Activated CD4-positive, alpha-beta T cell treated with anti-CD3 and anti-CD28 coated beads, Interleukin-2, amount 50 U/mL, for 24 hours (primary cell): ENCODE results near the gene FOXP1.

Experiments used
- DNase-seq, 2 donors: peaks; one replicate each; pipeline ENCODE4 v3.0.0-alpha.2; 2020; ENCODE audit warnings: low read depth in 1 of 2, low spot score in 1 of 2

The FOXP1 gene

GRCh38 chr3:71163198-71163918 is 420.2 kb downstream of the FOXP1 start:
- DNase-seq: no peak

- DNase-seq: no peak
These were observed 421.3 kb downstream of the FOXP1 start for GRCh38 chr3:71162221-71162620.

GRCh38 chr3:71160785-71161546 is 422.6 kb downstream of the FOXP1 start:
- DNase-seq: peak in 1 of 2 donors; percentile 18

GRCh38 chr3:71156062-71156665 is 427.4 kb downstream of the FOXP1 start:
- no peak for DNase-seq

GRCh38 chr3:71154846-71155245 is 428.7 kb downstream of the FOXP1 start:
- DNase-seq: no peak

GRCh38 chr3:71153713-71154112 is 429.8 kb downstream of the FOXP1 start:
- DNase-seq: no peak

- DNase-seq: no peak
These were observed 430.6 kb downstream of the FOXP1 start for GRCh38 chr3:71152892-71153265.

GRCh38 chr3:71152039-71152891 is 431.3 kb downstream of the FOXP1 start:
- no peak for DNase-seq

GRCh38 chr3:71149959-71150954 is 433.3 kb downstream of the FOXP1 start:
- no peak for DNase-seq

GRCh38 chr3:71148455-71149060 is 435.0 kb downstream of the FOXP1 start:
- no peak for DNase-seq

GRCh38 chr3:71146673-71147072 is 436.9 kb downstream of the FOXP1 start:
- no peak for DNase-seq

- no peak for DNase-seq
These were observed 437.6 kb downstream of the FOXP1 start for GRCh38 chr3:71145954-71146353.

- no peak for DNase-seq
These were observed 438.8 kb downstream of the FOXP1 start for GRCh38 chr3:71144525-71145253.

- DNase-seq: no peak
These were observed 440.0 kb downstream of the FOXP1 start for GRCh38 chr3:71143493-71143892.

GRCh38 chr3:71142441-71143161 is 440.9 kb downstream of the FOXP1 start:
- DNase-seq: no peak

- no peak for DNase-seq
These were observed 443.1 kb downstream of the FOXP1 start for GRCh38 chr3:71140477-71140876.

GRCh38 chr3:71139496-71139895 is 444.0 kb downstream of the FOXP1 start:
- DNase-seq: no peak

- DNase-seq: no peak
These were observed 445.1 kb downstream of the FOXP1 start for GRCh38 chr3:71138410-71138809.
